ENCODE data around the gene LDB1.

The LDB1 gene

DNA sequence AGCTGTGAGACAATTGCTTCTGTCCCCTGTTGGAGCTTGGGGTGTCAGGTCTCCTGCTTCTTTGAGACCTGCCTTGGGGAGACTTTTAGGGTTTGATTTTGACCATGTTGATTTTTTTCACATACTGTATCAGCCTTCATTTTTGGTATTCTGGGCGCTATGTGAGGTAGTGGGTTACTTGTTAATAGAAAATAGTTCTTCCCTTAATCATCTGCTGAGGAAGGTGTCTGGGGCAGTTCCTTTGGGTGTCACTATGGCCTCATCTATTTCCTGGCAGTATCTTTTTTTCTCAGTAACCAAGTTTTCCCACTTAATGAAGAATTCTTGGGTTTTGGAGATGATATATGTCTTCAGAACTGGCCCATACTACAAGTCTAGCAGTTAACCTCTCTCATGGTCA lies 27.4 kb upstream of the LDB1 start:
- H3K27ac Mint-ChIP-seq = peak overlapping the region; percentile 14
- peaks cover 18% of the 10 kb centered on the region for H3K4me1 Mint-ChIP-seq (ENCODE audit: low read depth)
- H3K27me3 Mint-ChIP-seq (ENCODE audit: low read depth) = no peaks in the 10 kb centered on the region
- H3K4me3 Mint-ChIP-seq = no peak overlapping the region
- peaks cover 47% of the 10 kb centered on the region for H3K36me3 Mint-ChIP-seq (ENCODE audit: low read depth)
- H3K9me3 Mint-ChIP-seq = no peaks in the 10 kb centered on the region

DNA sequence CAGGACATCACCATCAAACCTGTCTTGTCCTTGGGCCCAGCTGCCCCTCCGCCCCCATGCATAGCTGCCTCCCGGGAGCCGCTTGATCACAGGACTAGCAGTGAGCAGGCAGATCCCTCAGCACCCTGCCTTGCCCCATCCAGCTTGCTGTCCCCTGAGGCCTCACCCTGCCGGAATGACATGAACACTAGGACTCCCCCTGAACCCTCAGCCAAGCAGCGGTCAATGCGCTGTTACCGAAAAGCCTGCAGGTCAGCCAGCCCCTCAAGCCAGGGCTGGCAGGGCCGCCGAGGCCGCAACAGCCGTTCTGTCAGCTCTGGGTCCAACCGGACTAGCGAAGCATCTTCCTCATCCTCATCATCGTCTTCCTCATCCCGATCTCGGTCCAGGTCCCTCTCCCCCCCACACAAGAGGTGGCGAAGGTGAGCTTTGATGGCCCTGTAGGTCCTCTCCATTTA lies 26.8 kb upstream of the LDB1 start:
- Mint-ChIP-seq H3K9me3 (no peaks in the 10 kb centered on the region), H3K27me3 (ENCODE audit: low read depth) (no peaks in the 10 kb centered on the region), H3K4me3 (no peak overlapping the region), H3K4me1 (ENCODE audit: low read depth) (peaks cover 17% of the 10 kb centered on the region), H3K36me3 (ENCODE audit: low read depth) (peaks cover 47% of the 10 kb centered on the region), H3K27ac (peak overlapping the region; percentile 14)

DNA sequence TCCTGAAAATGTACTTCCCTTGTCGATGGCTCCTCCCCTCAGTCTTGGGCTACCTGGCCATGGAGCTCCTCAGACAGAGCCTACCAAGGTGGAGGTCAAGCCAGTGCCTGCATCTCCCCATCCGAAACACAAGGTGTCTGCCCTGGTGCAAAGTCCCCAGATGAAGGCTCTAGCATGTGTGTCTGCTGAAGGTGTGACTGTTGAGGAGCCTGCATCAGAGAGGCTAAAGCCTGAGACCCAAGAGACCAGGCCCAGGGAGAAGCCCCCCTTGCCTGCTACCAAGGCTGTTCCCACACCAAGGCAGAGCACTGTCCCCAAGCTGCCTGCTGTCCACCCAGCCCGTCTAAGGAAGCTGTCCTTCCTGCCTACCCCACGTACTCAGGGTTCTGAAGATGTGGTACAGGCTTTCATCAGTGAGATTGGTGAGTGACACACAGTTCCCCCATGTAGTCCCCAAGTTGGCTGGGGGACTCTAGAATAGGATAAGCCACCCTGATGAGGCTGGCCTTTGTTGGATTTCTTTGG lies 21.5 kb upstream of the LDB1 start:
- Mint-ChIP-seq H3K27ac (no peak overlapping the region), H3K4me3 (no peak overlapping the region), H3K4me1 (ENCODE audit: low read depth) (peaks cover 5% of the 10 kb centered on the region), H3K9me3 (no peaks in the 10 kb centered on the region), H3K36me3 (ENCODE audit: low read depth) (peaks cover 55% of the 10 kb centered on the region), H3K27me3 (ENCODE audit: low read depth) (no peaks in the 10 kb centered on the region)

DNA sequence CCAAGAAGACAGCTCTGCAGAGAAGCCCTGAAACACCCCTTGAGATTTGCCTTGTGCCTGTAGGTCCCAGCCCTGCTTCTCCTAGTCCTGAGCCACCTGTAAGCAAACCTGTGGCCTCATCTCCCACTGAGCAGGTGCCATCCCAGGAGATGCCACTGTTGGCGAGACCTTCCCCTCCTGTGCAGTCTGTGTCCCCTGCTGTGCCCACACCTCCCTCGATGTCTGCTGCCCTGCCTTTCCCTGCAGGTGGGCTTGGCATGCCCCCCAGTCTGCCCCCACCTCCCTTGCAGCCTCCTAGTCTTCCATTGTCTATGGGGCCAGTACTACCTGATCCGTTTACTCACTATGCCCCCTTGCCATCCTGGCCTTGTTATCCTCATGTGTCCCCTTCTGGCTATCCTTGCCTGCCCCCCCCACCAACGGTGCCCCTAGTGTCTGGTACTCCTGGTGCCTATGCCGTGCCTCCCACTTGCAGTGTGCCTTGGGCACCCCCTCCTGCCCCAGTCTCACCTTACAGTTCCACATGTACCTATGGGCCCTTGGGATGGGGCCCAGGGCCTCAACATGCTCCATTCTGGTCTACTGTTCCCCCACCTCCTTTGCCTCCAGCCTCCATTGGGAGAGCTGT lies 20.9 kb upstream of the LDB1 start:
- H3K27me3 Mint-ChIP-seq (ENCODE audit: low read depth) = no peaks in the 10 kb centered on the region
- peaks cover 52% of the 10 kb centered on the region for H3K36me3 Mint-ChIP-seq (ENCODE audit: low read depth)
- peaks cover 5% of the 10 kb centered on the region for H3K4me1 Mint-ChIP-seq (ENCODE audit: low read depth)
- no peak overlapping the region for H3K4me3 Mint-ChIP-seq
- no peak overlapping the region for H3K27ac Mint-ChIP-seq
- no peaks in the 10 kb centered on the region for H3K9me3 Mint-ChIP-seq

DNA sequence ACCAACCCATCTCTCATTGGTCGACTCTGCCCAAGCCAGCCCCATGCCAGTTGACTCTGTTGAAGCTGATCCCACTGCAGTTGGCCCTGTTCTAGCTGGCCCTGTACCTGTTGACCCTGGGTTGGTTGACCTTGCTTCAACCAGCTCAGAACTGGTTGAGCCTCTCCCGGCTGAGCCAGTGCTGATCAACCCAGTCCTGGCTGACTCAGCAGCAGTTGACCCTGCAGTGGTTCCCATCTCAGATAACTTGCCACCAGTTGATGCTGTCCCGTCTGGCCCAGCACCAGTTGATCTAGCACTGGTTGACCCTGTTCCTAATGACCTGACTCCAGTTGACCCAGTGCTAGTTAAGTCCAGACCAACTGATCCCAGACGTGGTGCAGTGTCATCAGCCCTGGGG lies 20.1 kb upstream of the LDB1 start:
- no peaks in the 10 kb centered on the region for H3K9me3 Mint-ChIP-seq
- H3K4me3 Mint-ChIP-seq = no peak overlapping the region
- H3K27ac Mint-ChIP-seq = no peak overlapping the region
- H3K4me1 Mint-ChIP-seq (ENCODE audit: low read depth) = peaks cover 11% of the 10 kb centered on the region
- peaks cover 52% of the 10 kb centered on the region for H3K36me3 Mint-ChIP-seq (ENCODE audit: low read depth)
- no peaks in the 10 kb centered on the region for H3K27me3 Mint-ChIP-seq (ENCODE audit: low read depth)

DNA sequence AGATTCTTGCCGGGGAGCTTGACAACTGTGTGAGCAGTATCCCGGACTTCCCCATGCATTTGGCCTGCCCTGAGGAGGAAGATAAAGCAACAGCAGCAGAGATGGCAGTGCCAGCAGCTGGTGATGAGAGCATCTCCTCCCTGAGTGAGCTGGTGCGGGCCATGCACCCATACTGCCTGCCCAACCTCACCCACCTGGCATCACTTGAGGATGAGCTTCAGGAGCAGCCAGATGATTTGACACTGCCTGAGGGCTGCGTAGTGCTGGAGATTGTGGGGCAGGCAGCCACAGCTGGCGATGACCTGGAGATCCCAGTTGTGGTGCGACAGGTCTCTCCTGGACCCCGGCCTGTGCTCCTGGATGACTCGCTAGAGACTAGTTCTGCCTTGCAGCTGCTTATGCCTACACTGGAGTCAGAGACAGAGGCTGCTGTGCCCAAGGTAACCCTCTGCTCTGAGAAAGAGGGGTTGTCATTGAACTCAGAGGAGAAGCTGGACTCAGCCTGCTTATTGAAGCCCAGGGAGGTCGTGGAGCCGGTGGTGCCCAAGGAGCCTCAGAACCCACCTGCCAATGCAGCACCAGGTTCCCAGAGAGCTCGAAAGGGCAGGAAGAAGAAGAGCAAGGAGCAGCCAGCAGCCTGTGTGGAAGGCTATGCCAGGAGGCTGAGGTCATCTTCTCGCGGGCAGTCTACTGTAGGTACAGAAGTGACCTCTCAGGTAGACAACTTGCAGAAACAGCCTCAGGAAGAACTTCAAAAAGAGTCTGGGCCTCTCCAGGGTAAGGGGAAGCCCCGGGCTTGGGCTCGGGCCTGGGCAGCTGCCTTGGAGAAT lies 19.3 kb upstream of the LDB1 start:
- no peaks in the 10 kb centered on the region for H3K9me3 Mint-ChIP-seq
- no peak overlapping the region for H3K4me3 Mint-ChIP-seq
- no peaks in the 10 kb centered on the region for H3K27me3 Mint-ChIP-seq (ENCODE audit: low read depth)
- H3K4me1 Mint-ChIP-seq (ENCODE audit: low read depth) = peaks cover 17% of the 10 kb centered on the region
- no peak overlapping the region for H3K27ac Mint-ChIP-seq
- H3K36me3 Mint-ChIP-seq (ENCODE audit: low read depth) = peaks cover 46% of the 10 kb centered on the region

DNA sequence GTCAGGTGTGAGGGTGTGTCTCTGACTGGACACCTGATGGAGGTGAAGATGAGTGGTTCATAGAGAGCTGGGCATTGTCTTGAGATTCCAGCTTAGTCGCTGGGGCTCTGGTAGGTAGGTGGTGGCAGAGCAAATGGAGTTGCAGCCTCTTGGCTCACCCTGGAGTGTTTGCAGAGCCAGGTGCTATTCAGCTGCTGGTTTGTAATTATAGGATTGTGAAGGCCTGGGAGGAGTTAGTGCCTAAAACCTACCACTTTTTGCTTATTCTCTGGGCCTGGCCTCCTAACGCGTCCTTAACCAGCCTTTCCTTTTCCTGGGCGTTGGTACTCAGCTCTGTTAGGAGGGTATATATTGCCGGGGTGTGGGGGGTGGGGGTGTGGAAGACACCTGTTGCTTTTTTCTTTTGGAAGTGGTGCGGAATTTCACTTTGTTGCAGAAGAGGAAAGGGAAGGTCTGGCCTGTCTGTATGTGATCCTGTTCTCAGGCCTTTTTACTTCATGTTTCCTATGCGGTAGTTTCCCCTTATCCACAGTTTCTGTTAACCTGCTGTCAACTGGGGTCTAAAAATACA lies 15.9 kb upstream of the LDB1 start:
- Mint-ChIP-seq H3K36me3 (ENCODE audit: low read depth) (peaks cover 33% of the 10 kb centered on the region), H3K9me3 (no peaks in the 10 kb centered on the region), H3K4me3 (peak overlapping the region; percentile 1), H3K27me3 (ENCODE audit: low read depth) (no peaks in the 10 kb centered on the region), H3K4me1 (ENCODE audit: low read depth) (peaks cover 32% of the 10 kb centered on the region), H3K27ac (peak overlapping the region; percentile 37)

DNA sequence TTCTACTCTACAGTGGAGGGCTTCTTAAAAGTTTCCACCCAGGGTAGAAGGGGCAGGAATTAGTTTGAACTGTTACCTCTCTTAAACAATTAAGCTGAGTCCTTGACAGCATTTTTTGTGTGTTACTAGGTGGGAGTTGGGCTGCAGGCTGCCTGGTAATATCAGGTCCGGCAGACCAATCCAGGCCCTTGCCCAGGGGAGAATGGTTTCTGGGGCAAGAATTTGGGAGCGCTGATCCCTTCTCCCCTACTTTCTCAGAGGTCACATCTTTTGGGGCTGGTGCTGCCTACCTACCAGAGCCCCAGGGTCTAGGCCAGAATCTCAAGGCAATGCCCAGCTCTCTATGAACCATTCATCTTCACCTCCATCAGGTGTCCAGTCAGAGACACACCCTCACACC lies 14.2 kb upstream of the LDB1 start:
- Mint-ChIP-seq H3K36me3 (ENCODE audit: low read depth) (peaks cover 18% of the 10 kb centered on the region), H3K4me1 (ENCODE audit: low read depth) (peaks cover 32% of the 10 kb centered on the region), H3K27me3 (ENCODE audit: low read depth) (no peaks in the 10 kb centered on the region), H3K4me3 (peak overlapping the region; percentile 91), H3K9me3 (no peaks in the 10 kb centered on the region), H3K27ac (peak overlapping the region; percentile 87)

DNA sequence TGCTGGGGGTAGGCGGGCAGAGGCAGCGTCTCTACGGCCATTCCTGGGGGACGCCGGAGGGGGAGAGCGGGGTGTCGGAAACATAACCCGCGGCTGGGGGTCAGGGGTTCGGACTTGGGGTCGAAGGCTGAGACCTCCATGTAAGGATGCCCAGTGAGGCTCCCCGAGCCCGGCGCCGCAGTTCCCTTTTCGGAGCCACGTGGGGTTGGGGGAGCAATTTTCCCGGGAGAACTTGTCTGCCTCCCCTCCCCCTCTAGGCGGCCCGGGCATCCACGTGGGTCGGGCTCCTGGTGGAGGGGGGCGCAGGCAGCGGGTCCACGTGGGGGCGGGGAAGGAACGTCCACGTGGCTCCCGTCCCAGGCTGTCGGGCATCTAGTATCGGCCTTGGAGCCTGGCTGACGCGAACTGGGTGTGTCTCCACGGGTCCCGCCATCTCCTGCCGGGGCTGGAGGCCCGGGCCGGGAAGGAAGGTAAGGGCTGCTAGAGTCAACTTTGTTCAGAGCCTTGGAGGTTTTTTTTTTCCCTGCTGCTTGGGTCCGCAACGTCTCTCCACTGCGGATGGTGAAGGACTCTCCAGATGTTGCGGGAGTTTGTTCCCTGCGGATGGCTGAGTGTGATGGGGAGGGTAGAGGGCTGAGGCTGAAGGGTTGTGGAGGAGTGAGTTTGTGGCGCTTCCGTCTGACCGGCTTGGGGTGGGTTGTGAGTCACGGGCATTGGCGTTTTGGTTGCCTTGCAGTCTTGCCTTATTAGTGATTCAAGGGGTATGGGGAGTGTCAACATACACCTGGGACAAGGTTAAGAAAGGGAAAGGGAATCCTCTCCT lies 13.4 kb upstream of the LDB1 start:
- Mint-ChIP-seq H3K4me1 (ENCODE audit: low read depth) (peaks cover 32% of the 10 kb centered on the region), H3K27me3 (ENCODE audit: low read depth) (no peaks in the 10 kb centered on the region), H3K27ac (peak overlapping the region; percentile 88), H3K9me3 (no peaks in the 10 kb centered on the region), H3K4me3 (peak overlapping the region; percentile 91), H3K36me3 (ENCODE audit: low read depth) (peaks cover 14% of the 10 kb centered on the region)

DNA sequence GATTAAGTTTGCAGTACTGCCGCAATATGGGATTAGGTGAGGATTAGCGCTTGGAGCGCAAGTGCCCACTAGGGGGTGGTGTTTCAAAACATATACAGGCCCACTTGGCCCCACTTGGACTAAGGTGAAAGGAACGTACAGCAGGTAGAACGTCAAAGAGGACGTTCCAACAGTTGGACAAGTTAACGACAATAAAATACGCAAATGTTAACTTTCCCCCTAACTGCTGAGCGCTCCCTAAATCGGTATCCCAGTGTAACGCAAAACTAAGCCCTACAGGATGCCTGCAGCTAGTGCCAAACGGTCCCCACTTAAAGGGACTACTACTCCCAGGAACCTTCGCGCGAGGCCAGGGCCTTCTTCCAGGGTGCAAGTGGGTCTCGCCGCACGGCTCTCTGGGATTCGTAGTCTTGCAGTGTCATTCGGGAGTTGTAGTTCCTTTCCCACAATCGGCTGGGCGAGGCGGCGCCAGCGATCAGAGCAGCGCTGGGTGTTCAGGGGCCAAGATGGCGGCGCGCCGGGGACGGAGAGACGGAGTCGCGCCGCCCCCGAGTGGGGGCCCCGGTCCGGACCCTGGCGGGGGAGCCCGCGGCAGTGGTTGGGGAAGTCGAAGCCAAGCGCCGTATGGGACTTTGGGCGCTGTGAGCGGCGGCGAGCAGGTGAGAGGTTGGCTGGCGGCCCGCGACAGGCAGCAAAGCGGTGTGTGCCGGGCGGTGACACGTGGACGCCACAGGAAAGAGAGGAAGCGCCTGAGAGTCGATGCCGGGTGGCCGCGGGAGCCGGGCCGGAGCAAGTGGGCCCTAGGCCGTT lies 12.6 kb upstream of the LDB1 start, which contains the start of gene PPRC1:
Gene PPRC1 (plus strand): TSS at position 478 of the 810 bp plus-strand sequence. CDS start 29 bp downstream, at position 507.
- no peaks in the 10 kb centered on the region for H3K9me3 Mint-ChIP-seq
- peaks cover 32% of the 10 kb centered on the region for H3K4me1 Mint-ChIP-seq (ENCODE audit: low read depth)
- peak within 1 kb of the TSS; percentile 88 for H3K27ac Mint-ChIP-seq
- H3K27me3 Mint-ChIP-seq (ENCODE audit: low read depth) = no peaks in the 10 kb centered on the region
- peaks cover 11% of the 10 kb centered on the region for H3K36me3 Mint-ChIP-seq (ENCODE audit: low read depth)
- H3K4me3 Mint-ChIP-seq = peak within 1 kb of the TSS; percentile 91

DNA sequence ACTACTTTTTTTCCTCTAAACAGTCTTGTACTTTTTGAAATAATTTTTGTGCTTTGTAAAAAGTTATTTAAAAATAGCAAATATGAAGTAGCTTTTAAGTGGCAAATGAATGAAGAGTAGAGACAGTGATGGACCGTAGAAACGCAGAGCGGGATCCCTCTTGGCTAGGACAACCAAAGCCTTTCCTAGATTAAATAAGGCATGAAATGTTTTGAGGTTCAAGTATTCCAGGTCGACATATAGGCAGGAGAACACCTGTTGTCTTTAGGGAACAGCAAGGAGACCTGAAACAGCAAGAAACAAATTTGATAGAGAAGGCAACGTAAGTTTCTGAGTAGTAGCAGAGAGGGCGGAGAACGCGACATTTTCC lies 12.0 kb upstream of the LDB1 start:
- H3K27ac Mint-ChIP-seq = peak overlapping the region; percentile 88
- peaks cover 27% of the 10 kb centered on the region for H3K4me1 Mint-ChIP-seq (ENCODE audit: low read depth)
- peaks cover 11% of the 10 kb centered on the region for H3K36me3 Mint-ChIP-seq (ENCODE audit: low read depth)
- H3K9me3 Mint-ChIP-seq = no peaks in the 10 kb centered on the region
- no peaks in the 10 kb centered on the region for H3K27me3 Mint-ChIP-seq (ENCODE audit: low read depth)
- peak overlapping the region; percentile 91 for H3K4me3 Mint-ChIP-seq

DNA sequence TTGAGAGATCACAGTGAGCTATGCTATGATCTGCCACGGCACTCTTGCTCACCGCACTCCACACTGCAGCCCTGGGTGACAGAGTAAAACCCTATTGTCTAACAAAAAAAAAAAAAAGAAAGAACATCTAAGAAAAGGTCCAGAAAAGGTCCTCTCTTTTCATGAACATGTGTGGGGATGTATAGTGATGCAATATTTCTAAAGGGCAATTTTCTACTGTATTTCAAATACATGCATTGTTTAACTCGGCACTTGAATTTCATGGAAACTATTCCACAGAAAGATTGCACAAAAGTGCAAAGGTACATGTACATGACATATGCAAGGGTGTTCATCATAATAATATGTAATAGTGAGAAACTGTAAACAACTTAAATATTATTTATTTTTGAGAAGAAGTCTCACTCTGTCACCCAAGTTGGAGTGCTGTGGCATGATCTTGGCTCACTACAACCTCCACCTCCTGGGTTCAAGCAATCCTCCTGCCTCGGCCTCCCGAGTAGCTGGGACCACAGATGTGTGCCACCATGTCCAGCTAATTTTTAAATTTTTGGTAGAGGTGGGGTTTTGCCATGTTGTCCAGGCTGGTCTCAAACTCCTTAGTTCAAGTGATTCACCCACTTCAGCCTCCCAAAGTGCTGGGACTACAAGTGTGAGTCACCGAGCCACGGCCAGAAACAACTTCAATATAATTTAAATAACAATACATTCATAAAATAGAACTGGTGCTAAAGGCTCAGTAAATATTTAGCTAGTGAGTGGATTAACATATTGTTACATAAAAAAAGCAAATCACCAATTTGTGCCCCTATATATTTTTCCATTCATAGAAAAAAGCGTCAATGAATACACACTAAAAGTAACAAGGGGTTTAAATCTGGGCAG lies 11.4 kb upstream of the LDB1 start:
- Mint-ChIP-seq H3K36me3 (ENCODE audit: low read depth) (peaks cover 11% of the 10 kb centered on the region), H3K27ac (peak overlapping the region; percentile 88), H3K4me3 (no peak overlapping the region)

DNA sequence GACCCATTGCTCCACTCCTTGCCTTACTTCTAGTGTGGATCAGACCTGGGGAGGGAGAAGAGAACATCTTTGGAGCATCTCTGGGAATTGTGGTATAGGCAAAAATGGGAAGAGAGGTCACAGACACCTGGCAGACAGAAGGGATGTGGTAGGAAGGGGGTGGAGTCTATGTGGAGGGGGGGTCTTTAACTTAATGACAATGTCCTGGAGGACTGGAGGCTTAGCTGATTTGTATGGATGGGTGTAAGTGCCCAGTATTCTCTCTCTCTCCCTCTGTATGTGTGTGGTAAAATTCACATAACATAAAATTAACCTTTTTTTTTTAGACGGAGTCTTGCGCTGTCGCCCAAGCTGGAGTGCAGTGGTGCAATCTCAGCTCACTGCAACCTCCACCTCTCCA lies 3.1 kb upstream of the LDB1 start:
- Mint-ChIP-seq H3K4me1 (ENCODE audit: low read depth) (peaks cover 21% of the 10 kb centered on the region), H3K36me3 (ENCODE audit: low read depth) (no peaks in the 10 kb centered on the region), H3K27ac (no peak overlapping the region), H3K4me3 (no peak overlapping the region), H3K27me3 (ENCODE audit: low read depth) (no peaks in the 10 kb centered on the region), H3K9me3 (no peaks in the 10 kb centered on the region)

More for the DNA sequence above, 11.4 kb upstream of the LDB1 start:
- H3K27me3 Mint-ChIP-seq (ENCODE audit: low read depth) = no peaks in the 10 kb centered on the region
- H3K4me1 Mint-ChIP-seq (ENCODE audit: low read depth) = peaks cover 27% of the 10 kb centered on the region
- no peaks in the 10 kb centered on the region for H3K9me3 Mint-ChIP-seq

All from T-helper 1 cell treated with Interleukin-12 subunit alpha and Interleukin-12 subunit beta and Interleukin-4 antibody, amounts not matched to agents 30 μg/mL and 1 μg/mL, for 36 hours (primary cell).